ENCODE data around the gene CLIC6. TPM values are rescaled to one million over a fixed set of nuclear protein-coding genes. Genes with fewer than 3 reads are reported as not detected.
A peak's percentile ranks its signal among the peaks of the same experiment; 100 is the strongest.

Gene CLIC6
- polyA plus RNA-seq, 1 experiment: 0.04 TPM

GRCh38 chr21:34636961-34637360, 31.8 kb upstream of the CLIC6 start:
- ChIA-PET CTCF (interaction anchor here (2.3 kb wide), 1 partner anchor 34 kb away, joined by 4 read pairs; no protein-coding TSS in a partner anchor), POLR2A (no interaction called here)
- Histone ChIP-seq H3K4me3 (ENCODE audit: low read depth, low read length) (no peak overlapping the region), H3K36me3 (ENCODE audit: control insufficient read depth, insufficient read depth, low read length) (no peaks in the 10 kb centered on the region), H3K27me3 (ENCODE audit: control insufficient read depth, insufficient read depth, low read length) (peaks cover 18% of the 10 kb centered on the region)
- DNase-seq (ENCODE audit: low read depth): no peak
- TF ChIP-seq CTCF (IDR thresholded peaks at IDR 0.05; ENCODE audit: insufficient read depth, low read depth, low read length): no peak

- no peak for TF ChIP-seq CTCF (IDR thresholded peaks at IDR 0.05; ENCODE audit: insufficient read depth, low read depth, low read length)
- peaks cover 15% of the 10 kb centered on the region for H3K27me3 ChIP-seq (ENCODE audit: control insufficient read depth, insufficient read depth, low read length)
- DNase-seq (ENCODE audit: low read depth): no peak
- no peaks in the 10 kb centered on the region for H3K36me3 ChIP-seq (ENCODE audit: control insufficient read depth, insufficient read depth, low read length)
- ChIA-PET POLR2A (no interaction called here), CTCF (interaction anchor here (1.1 to 2.0 kb wide), 3 partner anchors 8 to 277 kb away, joined by 3 to 6 read pairs (median 3); no protein-coding TSS in a partner anchor)
- H3K4me3 ChIP-seq (ENCODE audit: low read depth, low read length): no peak overlapping the region
Measured at GRCh38 chr21:34639250-34639649, 29.5 kb upstream of the CLIC6 start.

GRCh38 chr21:34639882-34640788, 28.7 kb upstream of the CLIC6 start:
- DNase-seq (ENCODE audit: low read depth): no peak
- ChIA-PET CTCF (interaction anchor here (1.1 to 2.0 kb wide), 5 partner anchors 9 to 278 kb away, joined by 3 to 6 read pairs (median 4); no protein-coding TSS in a partner anchor), POLR2A (no interaction called here)
- no peak overlapping the region for H3K4me3 ChIP-seq (ENCODE audit: low read depth, low read length)
- peaks cover 12% of the 10 kb centered on the region for H3K27me3 ChIP-seq (ENCODE audit: control insufficient read depth, insufficient read depth, low read length)
- H3K36me3 ChIP-seq (ENCODE audit: control insufficient read depth, insufficient read depth, low read length): no peaks in the 10 kb centered on the region
- TF ChIP-seq CTCF (IDR thresholded peaks at IDR 0.05; ENCODE audit: insufficient read depth, low read depth, low read length): no peak

GRCh38 chr21:34640858-34641257, 27.9 kb upstream of the CLIC6 start:
- Histone ChIP-seq H3K4me3 (ENCODE audit: low read depth, low read length) (no peak overlapping the region), H3K27me3 (ENCODE audit: control insufficient read depth, insufficient read depth, low read length) (peaks cover 8% of the 10 kb centered on the region), H3K36me3 (ENCODE audit: control insufficient read depth, insufficient read depth, low read length) (no peaks in the 10 kb centered on the region)
- no peak for TF ChIP-seq CTCF (IDR thresholded peaks at IDR 0.05; ENCODE audit: insufficient read depth, low read depth, low read length)
- ChIA-PET POLR2A (no interaction called here), CTCF (interaction anchor here (1.2 to 1.7 kb wide), 3 partner anchors 10 to 278 kb away, joined by 4 to 6 read pairs (median 4); no protein-coding TSS in a partner anchor)
- DNase-seq (ENCODE audit: low read depth): peak; percentile 47

Data from BJ (cell line).